K562 (cell line): ENCODE results near the gene CAPN7. TPM values are rescaled to one million over a fixed set of nuclear protein-coding genes. Genes with fewer than 3 reads are reported as not detected.

Experiments used
- BRCA1 ChIP-seq, 2 experiments: fragments of 450-650 bp in 1 of 2; sonication (generic) in 1 of 2; formaldehyde crosslinking in 1 of 2; IDR thresholded peaks; 2 replicates each; pipeline versions ENCODE4 v1.5.0 to v1.6.1; 2017 to 2020; ENCODE audit warnings: mild to moderate bottlenecking in 1 of 2, missing genetic modification reagents in 1 of 2
- BRF1 ChIP-seq: IDR thresholded peaks from 3 replicates; pipeline ENCODE4 v1.6.1; 2011; ENCODE audit warnings: borderline replicate concordance, mild to moderate bottlenecking; ENCODE audit not compliant: insufficient read length; ENCODE audit errors: extremely low read depth
- HMG20A ChIP-seq: fragments of 450-650 bp; formaldehyde crosslinking; conservative IDR thresholded peaks from 2 replicates; pipeline ENCODE4 v1.4.0; 2020; ENCODE audit warnings: mild to moderate bottlenecking, mixed read lengths
- KLF6 ChIP-seq: fragments of 250-450 bp; sonication (Bioruptor Pico); IDR thresholded peaks from 2 replicates; pipeline ENCODE4 v1.4.0; 2020; ENCODE audit warnings: mild to moderate bottlenecking, moderate library complexity, borderline replicate concordance
- MCM5 ChIP-seq: fragments of 450-650 bp; IDR thresholded peaks from 2 replicates; pipeline ENCODE4 v1.6.1; 2016; ENCODE audit warnings: low read depth
- MYBL2 ChIP-seq, 2 experiments: fragments of 450-650 bp in 1 of 2; sonication (generic) in 1 of 2; formaldehyde crosslinking in 1 of 2; IDR thresholded peaks; 2 replicates each; pipeline versions ENCODE4 v1.6.1 to v1.8.1; 2017 to 2022; ENCODE audit warnings: borderline replicate concordance in 1 of 2, inconsistent platforms in 1 of 2, low read depth in 1 of 2, mild to moderate bottlenecking in 1 of 2, missing genetic modification reagents in 1 of 2, moderate library complexity in 1 of 2
- NFIX ChIP-seq: fragments of 250-450 bp; sonication (Bioruptor Pico); IDR thresholded peaks from 2 replicates; pipeline ENCODE4 v1.4.0; 2020; ENCODE audit warnings: low read depth, mild to moderate bottlenecking, moderate library complexity
- PTTG1 ChIP-seq: fragments of 450-650 bp; IDR thresholded peaks from 2 replicates; pipeline ENCODE4 v1.6.1; 2016; ENCODE audit warnings: low read depth, mild to moderate bottlenecking, missing genetic modification characterization, missing compliant biosample characterization
- RNF2 ChIP-seq: sonication (generic); IDR thresholded peaks from 2 replicates; pipeline ENCODE4 v1.6.1; 2016
- ZBTB17 ChIP-seq: fragments of 450-650 bp; formaldehyde crosslinking; IDR thresholded peaks from 2 replicates; pipeline ENCODE4 v1.4.0; 2020; ENCODE audit warnings: mild to moderate bottlenecking
- ZFP30 ChIP-seq: fragments of 250-450 bp; sonication (Bioruptor Pico); IDR thresholded peaks from 2 replicates; pipeline ENCODE4 v1.8.0; 2022; ENCODE audit warnings: moderate library complexity, mild to moderate bottlenecking, inconsistent platforms, borderline replicate concordance
- ZFP36 ChIP-seq: fragments of 150-350 bp; IDR thresholded peaks from 2 replicates; pipeline ENCODE4 v1.6.1; 2018; ENCODE audit warnings: low read length, low read depth; ENCODE audit not compliant: partially characterized antibody
- ZNF274 ChIP-seq: IDR thresholded peaks from 2 replicates; pipeline ENCODE4 v1.6.1; 2011; ENCODE audit warnings: low read depth, mild to moderate bottlenecking, low read length, moderate library complexity, borderline replicate concordance
- ZNF778 ChIP-seq: fragments of 450-650 bp; formaldehyde crosslinking; IDR thresholded peaks from 2 replicates; pipeline ENCODE4 v1.4.0; 2020; ENCODE audit warnings: mild to moderate bottlenecking, moderate library complexity
- polyA plus RNA-seq, 8 experiments: library from polyadenylated mRNA; depleted of rRNA in 4 of 8; stranded (reverse) in 5 of 8; unstranded in 3 of 8; fragments of >200 nt; fragmentation: Nextera tagmentation in 2 of 8; fragmentation: Illumina TruSeq in 1 of 8; extraction: Ambion mirVana in 2 of 8; extraction: Trizol in 1 of 8; gene quantifications; 2 replicates each; pipeline versions ENCODE4 v1.2.1 to v1.2.3, GENCODE V29; 2011 to 2014; ENCODE audit warnings: inconsistent platforms in 1 of 8, missing spikeins in 1 of 8
- total RNA-seq, 7 experiments: library from RNA; depleted of rRNA in 6 of 7; stranded (reverse); fragments of >200 nt in 6 of 7; fragmentation: Illumina TruSeq in 2 of 7; extraction: Trizol in 2 of 7; gene quantifications; 2 replicates each; pipeline versions ENCODE4 v1.2.1 to v1.2.3, GENCODE V29; 2011 to 2021; ENCODE audit warnings: low replicate concordance in 1 of 7
- TF ChIP-seq, protein P1 (sequence below): fragments of 250-450 bp; sonication (Bioruptor Pico); IDR thresholded peaks from 2 replicates; pipeline ENCODE4 v1.5.0; 2020; ENCODE audit warnings: mild to moderate bottlenecking, borderline replicate concordance
- TF ChIP-seq, protein P2 (sequence below): IDR thresholded peaks from 2 replicates; pipeline ENCODE4 v1.6.1; 2011; ENCODE audit not compliant: insufficient read length; ENCODE audit errors: extremely low read depth
- TF ChIP-seq, protein P3 (sequence below): sonication (generic); formaldehyde crosslinking; IDR thresholded peaks from 2 replicates; pipeline ENCODE4 v1.8.0; 2022; ENCODE audit warnings: mild to moderate bottlenecking, missing genetic modification reagents
- TF ChIP-seq, protein P4 (sequence below): fragments of 250-450 bp; sonication (Bioruptor Pico); IDR thresholded peaks from 2 replicates; pipeline ENCODE4 v1.4.0; 2020; ENCODE audit warnings: mild to moderate bottlenecking, moderate library complexity

Gene CAPN7
- total and polyA plus RNA-seq, 9 of the 15 experiments (the other 6 are each of a cell fraction or from before 2014, with no cell fraction given) = 6.5 to 42.7 (median 32.7) TPM

DNA sequence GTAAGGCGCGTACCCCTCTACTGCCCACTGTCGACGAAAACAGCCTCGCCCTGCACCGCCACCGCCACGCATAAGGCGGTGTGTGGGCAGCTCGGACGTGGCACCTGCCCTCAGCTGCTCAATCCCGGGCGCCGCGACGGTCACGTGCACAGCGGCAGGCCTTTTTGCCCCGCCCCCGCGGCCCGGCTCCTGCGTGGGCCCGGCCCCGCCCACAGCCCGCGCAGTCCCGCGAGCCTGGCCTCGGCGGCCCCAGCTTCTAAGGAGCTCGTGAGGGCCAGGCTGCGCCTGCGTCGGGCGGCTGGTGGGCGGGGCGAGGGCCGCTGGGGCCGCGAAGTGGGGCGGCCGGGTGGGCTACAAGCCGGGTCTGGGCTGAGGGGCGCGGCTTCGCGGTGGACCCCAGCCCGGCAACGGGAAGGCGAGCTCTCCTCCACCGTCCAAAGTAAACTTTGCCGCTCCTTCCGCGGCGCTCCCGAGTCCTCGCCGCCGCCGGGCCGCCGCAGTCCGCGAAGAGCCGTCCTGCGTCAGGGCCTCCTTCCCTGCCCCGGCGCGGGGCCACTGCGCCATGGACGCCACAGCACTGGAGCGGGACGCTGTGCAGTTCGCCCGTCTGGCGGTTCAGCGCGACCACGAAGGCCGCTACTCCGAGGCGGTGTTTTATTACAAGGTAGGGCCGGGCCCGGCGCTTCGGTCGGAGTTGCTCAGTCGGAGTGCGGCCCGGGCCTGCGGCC is at the start of gene CAPN7 (continued):
- TF ChIP-seq, protein P1, sequence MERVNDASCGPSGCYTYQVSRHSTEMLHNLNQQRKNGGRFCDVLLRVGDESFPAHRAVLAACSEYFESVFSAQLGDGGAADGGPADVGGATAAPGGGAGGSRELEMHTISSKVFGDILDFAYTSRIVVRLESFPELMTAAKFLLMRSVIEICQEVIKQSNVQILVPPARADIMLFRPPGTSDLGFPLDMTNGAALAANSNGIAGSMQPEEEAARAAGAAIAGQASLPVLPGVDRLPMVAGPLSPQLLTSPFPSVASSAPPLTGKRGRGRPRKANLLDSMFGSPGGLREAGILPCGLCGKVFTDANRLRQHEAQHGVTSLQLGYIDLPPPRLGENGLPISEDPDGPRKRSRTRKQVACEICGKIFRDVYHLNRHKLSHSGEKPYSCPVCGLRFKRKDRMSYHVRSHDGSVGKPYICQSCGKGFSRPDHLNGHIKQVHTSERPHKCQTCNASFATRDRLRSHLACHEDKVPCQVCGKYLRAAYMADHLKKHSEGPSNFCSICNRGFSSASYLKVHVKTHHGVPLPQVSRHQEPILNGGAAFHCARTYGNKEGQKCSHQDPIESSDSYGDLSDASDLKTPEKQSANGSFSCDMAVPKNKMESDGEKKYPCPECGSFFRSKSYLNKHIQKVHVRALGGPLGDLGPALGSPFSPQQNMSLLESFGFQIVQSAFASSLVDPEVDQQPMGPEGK (CRISPR knock-in tag) = no peak; the same call in 1 of the 2 replicates
- TF ChIP-seq RNF2 = peak; percentile 71
- TF ChIP-seq BRCA1 (IDR thresholded peaks at IDR 0.05) = no peak
- peak; percentile 83 for TF ChIP-seq BRCA1 (CRISPR knock-in tag; IDR thresholded peaks at IDR 0.05)
- peak; percentile 64 for TF ChIP-seq ZBTB17 (CRISPR knock-in tag)
- no peak for TF ChIP-seq ZFP30 (CRISPR knock-in tag)
- TF ChIP-seq KLF6 (CRISPR knock-in tag) = peak; percentile 66; the same call in 1 of the 2 replicates
- TF ChIP-seq NFIX (CRISPR knock-in tag) = no peak
- TF ChIP-seq MCM5 = no peak
- TF ChIP-seq MYBL2 (IDR thresholded peaks at IDR 0.05; ENCODE audit: low read depth) = no peak
- no peak for TF ChIP-seq MYBL2 (CRISPR knock-in tag; IDR thresholded peaks at IDR 0.05; ENCODE audit: borderline replicate concordance)
- no peak for TF ChIP-seq BRF1
- no peak for TF ChIP-seq ZFP36
- TF ChIP-seq PTTG1 (tag) = no peak
- TF ChIP-seq ZNF778 (CRISPR knock-in tag) = no peak
- TF ChIP-seq ZNF274 = no peak
- TF ChIP-seq, protein P2, sequence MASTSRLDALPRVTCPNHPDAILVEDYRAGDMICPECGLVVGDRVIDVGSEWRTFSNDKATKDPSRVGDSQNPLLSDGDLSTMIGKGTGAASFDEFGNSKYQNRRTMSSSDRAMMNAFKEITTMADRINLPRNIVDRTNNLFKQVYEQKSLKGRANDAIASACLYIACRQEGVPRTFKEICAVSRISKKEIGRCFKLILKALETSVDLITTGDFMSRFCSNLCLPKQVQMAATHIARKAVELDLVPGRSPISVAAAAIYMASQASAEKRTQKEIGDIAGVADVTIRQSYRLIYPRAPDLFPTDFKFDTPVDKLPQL = no peak
- TF ChIP-seq, protein P3, sequence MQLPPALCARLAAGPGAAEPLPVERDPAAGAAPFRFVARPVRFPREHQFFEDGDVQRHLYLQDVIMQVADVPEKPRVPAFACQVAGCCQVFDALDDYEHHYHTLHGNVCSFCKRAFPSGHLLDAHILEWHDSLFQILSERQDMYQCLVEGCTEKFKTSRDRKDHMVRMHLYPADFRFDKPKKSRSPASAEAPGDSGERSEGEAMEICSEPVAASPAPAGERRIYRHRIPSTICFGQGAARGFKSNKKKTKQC (CRISPR knock-in tag) = peak; percentile 43
- TF ChIP-seq, protein P4, sequence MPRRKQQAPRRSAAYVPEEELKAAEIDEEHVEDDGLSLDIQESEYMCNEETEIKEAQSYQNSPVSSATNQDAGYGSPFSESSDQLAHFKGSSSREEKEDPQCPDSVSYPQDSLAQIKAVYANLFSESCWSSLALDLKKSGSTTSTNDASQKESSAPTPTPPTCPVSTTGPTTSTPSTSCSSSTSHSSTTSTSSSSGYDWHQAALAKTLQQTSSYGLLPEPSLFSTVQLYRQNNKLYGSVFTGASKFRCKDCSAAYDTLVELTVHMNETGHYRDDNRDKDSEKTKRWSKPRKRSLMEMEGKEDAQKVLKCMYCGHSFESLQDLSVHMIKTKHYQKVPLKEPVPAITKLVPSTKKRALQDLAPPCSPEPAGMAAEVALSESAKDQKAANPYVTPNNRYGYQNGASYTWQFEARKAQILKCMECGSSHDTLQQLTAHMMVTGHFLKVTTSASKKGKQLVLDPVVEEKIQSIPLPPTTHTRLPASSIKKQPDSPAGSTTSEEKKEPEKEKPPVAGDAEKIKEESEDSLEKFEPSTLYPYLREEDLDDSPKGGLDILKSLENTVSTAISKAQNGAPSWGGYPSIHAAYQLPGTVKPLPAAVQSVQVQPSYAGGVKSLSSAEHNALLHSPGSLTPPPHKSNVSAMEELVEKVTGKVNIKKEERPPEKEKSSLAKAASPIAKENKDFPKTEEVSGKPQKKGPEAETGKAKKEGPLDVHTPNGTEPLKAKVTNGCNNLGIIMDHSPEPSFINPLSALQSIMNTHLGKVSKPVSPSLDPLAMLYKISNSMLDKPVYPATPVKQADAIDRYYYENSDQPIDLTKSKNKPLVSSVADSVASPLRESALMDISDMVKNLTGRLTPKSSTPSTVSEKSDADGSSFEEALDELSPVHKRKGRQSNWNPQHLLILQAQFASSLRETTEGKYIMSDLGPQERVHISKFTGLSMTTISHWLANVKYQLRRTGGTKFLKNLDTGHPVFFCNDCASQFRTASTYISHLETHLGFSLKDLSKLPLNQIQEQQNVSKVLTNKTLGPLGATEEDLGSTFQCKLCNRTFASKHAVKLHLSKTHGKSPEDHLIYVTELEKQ (CRISPR knock-in tag) = 0 out of 2 replicates have a peak, but pooled peaks have one; percentile 45
- 0 out of 2 replicates have a peak, but pooled peaks have one; percentile 47 for TF ChIP-seq HMG20A (CRISPR knock-in tag)
